ENCODE data around the gene COG2.

The COG2 gene

DNA sequence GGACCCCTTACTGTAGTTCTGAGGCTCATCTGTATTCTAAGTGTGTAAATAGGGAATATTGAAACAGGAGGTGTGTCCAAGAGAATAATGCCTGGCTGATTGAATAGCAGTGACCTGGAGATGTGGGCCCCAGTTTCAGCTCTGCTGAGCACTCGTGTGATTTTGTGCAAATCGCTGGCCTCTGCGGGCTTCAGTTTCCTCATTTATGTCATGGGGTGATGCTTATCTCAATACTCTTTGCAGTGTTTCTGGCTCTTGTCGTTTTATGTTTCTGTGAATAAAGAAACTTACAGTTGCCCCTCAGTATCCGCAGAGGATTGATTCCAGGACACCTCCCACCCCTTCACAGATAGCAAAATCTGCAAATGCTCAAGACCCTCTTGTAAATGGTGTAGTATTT, 5.0 kb downstream of the COG2 start:
- no peak overlapping the region for H2AFZ ChIP-seq (ENCODE audit: low read depth, low read length)
- WGBS: 94% methylated on average over 3 of the region's 5 CpGs

DNA sequence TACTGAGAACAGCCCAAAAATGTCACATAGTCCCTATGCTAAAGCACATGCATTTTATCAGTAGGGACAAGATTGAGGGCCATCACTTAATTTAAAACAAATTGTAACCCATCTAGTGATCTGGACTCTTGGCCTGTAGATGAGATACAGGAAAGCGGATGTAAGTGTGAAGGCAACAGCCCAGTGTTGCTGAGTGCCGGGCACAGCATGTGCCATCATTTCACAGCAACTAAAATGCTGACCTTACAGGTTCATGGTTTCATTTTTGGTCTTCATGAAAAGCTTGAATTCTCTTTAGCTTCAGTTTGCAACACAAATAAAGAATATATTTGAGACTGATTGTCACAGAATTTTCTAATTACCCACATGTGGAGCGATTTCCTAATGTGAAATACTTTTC, 5.8 kb downstream of the COG2 start:
- Histone ChIP-seq H3K4ac (ENCODE audit: low read depth in 1 of 2, low read length in 2 of 2) (no peak overlapping the region), H3K27ac (ENCODE audit: low read length, poor library complexity, severe bottlenecking) (no peak overlapping the region), H2BK120ac (ENCODE audit: low read depth, low read length) (no peak overlapping the region), H3K9ac (ENCODE audit: low read length) (no peak overlapping the region), H3K4me2 (ENCODE audit: low read length, poor library complexity, severe bottlenecking) (no peak overlapping the region), H3K18ac (ENCODE audit: low read depth in 1 of 2, low read length in 2 of 2) (no peak overlapping the region), H3K4me1 (ENCODE audit: control insufficient read depth, insufficient read depth, low read depth, low read length) (peaks cover 3% of the 10 kb centered on the region), H4K8ac (ENCODE audit: low read length) (no peak overlapping the region), H2BK15ac (ENCODE audit: low read depth, poor library complexity, severe bottlenecking) (no peak overlapping the region), H3K23ac (ENCODE audit: low read length in 2 of 2) (no peak overlapping the region), H4K91ac (ENCODE audit: low read length) (no peak overlapping the region), H3K14ac (ENCODE audit: low read length in 2 of 2) (no peak overlapping the region), H3K4me3 (ENCODE audit: insufficient read depth in 1 of 2, low read depth in 1 of 2, low read length in 2 of 2) (no peak overlapping the region), H2BK12ac (ENCODE audit: low read length in 2 of 2) (no peak overlapping the region), H3K79me1 (replicated peaks; ENCODE audit: low read length, poor library complexity, severe bottlenecking) (peaks cover 25% of the 10 kb centered on the region), H2AK5ac (ENCODE audit: low read length, severe bottlenecking) (no peak overlapping the region), H3K9me3 (ENCODE audit: control insufficient read depth, low read length) (no peaks in the 10 kb centered on the region), H3K27me3 (ENCODE audit: control insufficient read depth in 1 of 2, insufficient read depth in 1 of 2, low read length in 2 of 2) (no peaks in the 10 kb centered on the region), H2AFZ (ENCODE audit: low read depth, low read length) (no peak overlapping the region), H3K36me3 (ENCODE audit: control insufficient read depth in 1 of 2, insufficient read depth in 2 of 2, low read depth in 1 of 2, low read length in 2 of 2) (peaks cover 0 to 13% of the 10 kb centered on the region in 2 experiments), H2BK5ac (ENCODE audit: low read depth, low read length, poor library complexity, severe bottlenecking) (no peak overlapping the region)
- no peak for DNase-seq
- WGBS: 97% methylated on average over 2 of the region's 3 CpGs

More for the DNA sequence above, 5.0 kb downstream of the COG2 start:
- no peak overlapping the region for H4K8ac ChIP-seq (ENCODE audit: low read length)
- no peak for DNase-seq
- no peak overlapping the region for H3K4me2 ChIP-seq (ENCODE audit: low read length, poor library complexity, severe bottlenecking)
- no peak overlapping the region for H3K9ac ChIP-seq (ENCODE audit: low read length)
- H3K9me3 ChIP-seq (ENCODE audit: control insufficient read depth, low read length): no peaks in the 10 kb centered on the region
- no peak overlapping the region for H3K4me3 ChIP-seq (ENCODE audit: insufficient read depth in 1 of 2, low read depth in 1 of 2, low read length in 2 of 2)
- no peak overlapping the region for H3K27ac ChIP-seq (ENCODE audit: low read length, poor library complexity, severe bottlenecking)
- H3K4ac ChIP-seq (ENCODE audit: low read depth in 1 of 2, low read length in 2 of 2): no peak overlapping the region
- H3K4me1 ChIP-seq (ENCODE audit: control insufficient read depth, insufficient read depth, low read depth, low read length): peaks cover 3% of the 10 kb centered on the region
- H2BK12ac ChIP-seq (ENCODE audit: low read length in 2 of 2): no peak overlapping the region
- H2BK5ac ChIP-seq (ENCODE audit: low read depth, low read length, poor library complexity, severe bottlenecking): no peak overlapping the region
- H2BK120ac ChIP-seq (ENCODE audit: low read depth, low read length): no peak overlapping the region
- peaks cover 0 to 13% of the 10 kb centered on the region in 2 experiments for H3K36me3 ChIP-seq (ENCODE audit: control insufficient read depth in 1 of 2, insufficient read depth in 2 of 2, low read depth in 1 of 2, low read length in 2 of 2)
- no peak overlapping the region for H3K14ac ChIP-seq (ENCODE audit: low read length in 2 of 2)
- H3K79me1 ChIP-seq (replicated peaks; ENCODE audit: low read length, poor library complexity, severe bottlenecking): peaks cover 25% of the 10 kb centered on the region
- no peak overlapping the region for H2BK15ac ChIP-seq (ENCODE audit: low read depth, poor library complexity, severe bottlenecking)
- no peak overlapping the region for H2AK5ac ChIP-seq (ENCODE audit: low read length, severe bottlenecking)
- H3K27me3 ChIP-seq (ENCODE audit: control insufficient read depth in 1 of 2, insufficient read depth in 1 of 2, low read length in 2 of 2): no peaks in the 10 kb centered on the region
- no peak overlapping the region for H4K91ac ChIP-seq (ENCODE audit: low read length)
- H3K18ac ChIP-seq (ENCODE audit: low read depth in 1 of 2, low read length in 2 of 2): no peak overlapping the region
- no peak overlapping the region for H3K23ac ChIP-seq (ENCODE audit: low read length in 2 of 2)

DNA sequence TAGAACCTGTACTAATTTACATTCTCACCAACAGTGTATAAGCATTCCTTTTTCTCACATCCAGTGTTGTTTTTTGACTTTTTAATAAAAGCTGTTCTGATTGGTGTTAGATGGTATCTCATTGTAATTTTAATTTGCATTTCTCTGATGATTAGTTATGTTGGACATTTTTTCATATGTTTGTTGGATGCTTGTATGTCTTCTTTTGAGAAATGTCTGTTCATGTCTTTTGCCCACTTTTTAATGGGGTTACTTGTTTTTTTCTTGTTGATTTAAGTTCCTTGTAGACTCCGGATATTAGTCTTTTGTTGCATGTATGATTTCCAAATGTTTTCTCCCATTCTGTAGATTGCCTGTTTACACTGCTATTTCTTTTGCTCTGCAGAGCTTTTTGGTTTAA, 8.0 kb downstream of the COG2 start:
- H3K9me3 ChIP-seq (ENCODE audit: control insufficient read depth, low read length): no peaks in the 10 kb centered on the region
- no peak overlapping the region for H3K4me3 ChIP-seq (ENCODE audit: insufficient read depth in 1 of 2, low read depth in 1 of 2, low read length in 2 of 2)
- no peak overlapping the region for H2BK15ac ChIP-seq (ENCODE audit: low read depth, poor library complexity, severe bottlenecking)
- 100% methylated on average over 1 of the region's 1 CpG for WGBS
- no peak overlapping the region for H2BK5ac ChIP-seq (ENCODE audit: low read depth, low read length, poor library complexity, severe bottlenecking)
- no peak overlapping the region for H2AK5ac ChIP-seq (ENCODE audit: low read length, severe bottlenecking)
- no peak overlapping the region for H3K14ac ChIP-seq (ENCODE audit: low read length in 2 of 2)
- H3K4me2 ChIP-seq (ENCODE audit: low read length, poor library complexity, severe bottlenecking): no peak overlapping the region
- peaks cover 0 to 13% of the 10 kb centered on the region in 2 experiments for H3K36me3 ChIP-seq (ENCODE audit: control insufficient read depth in 1 of 2, insufficient read depth in 2 of 2, low read depth in 1 of 2, low read length in 2 of 2)
- no peak overlapping the region for H3K27ac ChIP-seq (ENCODE audit: low read length, poor library complexity, severe bottlenecking)
- peaks cover 26% of the 10 kb centered on the region for H3K79me1 ChIP-seq (replicated peaks; ENCODE audit: low read length, poor library complexity, severe bottlenecking)
- H3K4ac ChIP-seq (ENCODE audit: low read depth in 1 of 2, low read length in 2 of 2): no peak overlapping the region
- H3K18ac ChIP-seq (ENCODE audit: low read depth in 1 of 2, low read length in 2 of 2): no peak overlapping the region
- no peak overlapping the region for H2BK120ac ChIP-seq (ENCODE audit: low read depth, low read length)
- no peak overlapping the region for H2BK12ac ChIP-seq (ENCODE audit: low read length in 2 of 2)
- H3K9ac ChIP-seq (ENCODE audit: low read length): no peak overlapping the region
- H4K8ac ChIP-seq (ENCODE audit: low read length): no peak overlapping the region
- H3K23ac ChIP-seq (ENCODE audit: low read length in 2 of 2): no peak overlapping the region
- no peaks in the 10 kb centered on the region for H3K4me1 ChIP-seq (ENCODE audit: control insufficient read depth, insufficient read depth, low read depth, low read length)
- no peak overlapping the region for H4K91ac ChIP-seq (ENCODE audit: low read length)
- DNase-seq: no peak
- H2AFZ ChIP-seq (ENCODE audit: low read depth, low read length): no peak overlapping the region
- H3K27me3 ChIP-seq (ENCODE audit: control insufficient read depth in 1 of 2, insufficient read depth in 1 of 2, low read length in 2 of 2): no peaks in the 10 kb centered on the region

DNA sequence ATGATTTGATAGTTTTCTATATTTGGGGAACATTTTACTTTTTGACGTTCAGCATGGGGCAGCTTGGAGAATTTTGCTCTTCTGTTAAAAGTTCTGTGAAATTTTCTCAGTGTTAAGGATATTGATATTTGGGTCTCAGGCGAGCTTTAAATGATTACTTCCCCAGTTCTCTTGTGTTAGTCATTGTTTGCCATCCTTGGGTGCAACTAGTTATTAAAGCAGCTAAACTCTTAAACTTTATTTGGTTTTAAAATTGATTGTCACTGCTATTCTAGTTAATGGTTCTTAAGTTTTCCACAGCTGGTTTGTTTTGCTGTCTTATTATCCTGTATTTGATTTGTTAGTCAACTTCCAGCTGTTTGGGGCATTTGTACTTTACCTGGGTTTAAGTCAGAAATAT, 9.0 kb downstream of the COG2 start:
- no peak overlapping the region for H3K23ac ChIP-seq (ENCODE audit: low read length in 2 of 2)
- no peak overlapping the region for H2AK5ac ChIP-seq (ENCODE audit: low read length, severe bottlenecking)
- H3K14ac ChIP-seq (ENCODE audit: low read length in 2 of 2): no peak overlapping the region
- H3K9me3 ChIP-seq (ENCODE audit: control insufficient read depth, low read length): no peaks in the 10 kb centered on the region
- WGBS: 100% methylated on average over 1 of the region's 2 CpGs
- no peak overlapping the region for H2BK15ac ChIP-seq (ENCODE audit: low read depth, poor library complexity, severe bottlenecking)
- H3K36me3 ChIP-seq (ENCODE audit: control insufficient read depth in 1 of 2, insufficient read depth in 2 of 2, low read depth in 1 of 2, low read length in 2 of 2): peaks cover 0 to 9% of the 10 kb centered on the region in 2 experiments
- no peak overlapping the region for H3K9ac ChIP-seq (ENCODE audit: low read length)
- DNase-seq: no peak
- no peaks in the 10 kb centered on the region for H3K4me1 ChIP-seq (ENCODE audit: control insufficient read depth, insufficient read depth, low read depth, low read length)
- H3K18ac ChIP-seq (ENCODE audit: low read depth in 1 of 2, low read length in 2 of 2): no peak overlapping the region
- no peak overlapping the region for H2BK5ac ChIP-seq (ENCODE audit: low read depth, low read length, poor library complexity, severe bottlenecking)
- H3K4me3 ChIP-seq (ENCODE audit: insufficient read depth in 1 of 2, low read depth in 1 of 2, low read length in 2 of 2): no peak overlapping the region
- H3K79me1 ChIP-seq (replicated peaks; ENCODE audit: low read length, poor library complexity, severe bottlenecking): peaks cover 19% of the 10 kb centered on the region
- no peaks in the 10 kb centered on the region for H3K27me3 ChIP-seq (ENCODE audit: control insufficient read depth in 1 of 2, insufficient read depth in 1 of 2, low read length in 2 of 2)
- no peak overlapping the region for H3K27ac ChIP-seq (ENCODE audit: low read length, poor library complexity, severe bottlenecking)
- no peak overlapping the region for H2BK12ac ChIP-seq (ENCODE audit: low read length in 2 of 2)
- H2BK120ac ChIP-seq (ENCODE audit: low read depth, low read length): no peak overlapping the region
- no peak overlapping the region for H4K8ac ChIP-seq (ENCODE audit: low read length)
- H2AFZ ChIP-seq (ENCODE audit: low read depth, low read length): no peak overlapping the region
- H3K4ac ChIP-seq (ENCODE audit: low read depth in 1 of 2, low read length in 2 of 2): no peak overlapping the region
- H4K91ac ChIP-seq (ENCODE audit: low read length): no peak overlapping the region
- no peak overlapping the region for H3K4me2 ChIP-seq (ENCODE audit: low read length, poor library complexity, severe bottlenecking)
